Activated naive CD8-positive, alpha-beta T cell treated with anti-CD3 and anti-CD28 coated beads, Interleukin-2, amount 50 U/mL, for 16 hours (primary cell): ENCODE results near the gene LARP6.

Experiments
- DNase-seq: peaks from one replicate; pipeline ENCODE4 v3.0.0-alpha.2; 2020; ENCODE audit warnings: low read depth, low spot score

Gene LARP6

DNA sequence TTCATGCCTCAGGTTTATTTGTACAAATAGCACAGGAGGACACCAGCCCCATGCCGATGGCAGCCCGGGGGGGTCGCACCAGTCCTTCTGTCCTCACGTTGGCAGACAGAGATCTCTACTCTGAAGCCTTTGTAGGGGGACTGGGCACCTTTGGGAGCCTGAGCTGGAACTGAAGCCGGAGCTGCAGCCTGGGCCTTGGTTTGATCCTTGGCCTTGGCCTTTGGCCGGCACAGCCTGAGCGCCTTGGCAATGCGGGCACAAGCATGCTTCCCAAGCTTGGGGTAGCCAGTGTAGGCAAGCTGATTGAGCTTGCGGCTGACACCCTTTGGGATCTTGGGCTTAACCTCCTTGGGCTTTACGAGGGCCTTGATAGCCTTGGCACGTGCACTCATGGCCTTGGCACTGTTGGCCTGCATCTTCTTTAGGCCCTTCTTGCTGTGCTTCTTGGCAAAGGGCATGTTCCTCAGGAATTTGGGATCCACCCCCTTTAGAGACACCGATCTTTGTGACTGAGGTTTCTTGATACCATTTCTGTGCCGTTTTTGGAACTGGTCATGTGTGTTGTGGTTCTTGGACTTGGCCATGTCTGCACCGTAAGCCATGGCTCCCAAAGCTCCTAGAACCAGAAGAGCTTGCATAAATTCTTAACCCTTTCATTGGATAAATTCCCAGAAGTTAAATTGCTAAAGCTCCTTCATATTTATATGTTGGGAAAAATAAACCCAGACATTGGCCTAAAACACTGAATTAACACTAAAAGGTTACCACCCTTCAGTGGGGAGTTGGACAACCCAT is 57.2 kb downstream of the LARP6 start:
- DNase-seq: no peak

DNA sequence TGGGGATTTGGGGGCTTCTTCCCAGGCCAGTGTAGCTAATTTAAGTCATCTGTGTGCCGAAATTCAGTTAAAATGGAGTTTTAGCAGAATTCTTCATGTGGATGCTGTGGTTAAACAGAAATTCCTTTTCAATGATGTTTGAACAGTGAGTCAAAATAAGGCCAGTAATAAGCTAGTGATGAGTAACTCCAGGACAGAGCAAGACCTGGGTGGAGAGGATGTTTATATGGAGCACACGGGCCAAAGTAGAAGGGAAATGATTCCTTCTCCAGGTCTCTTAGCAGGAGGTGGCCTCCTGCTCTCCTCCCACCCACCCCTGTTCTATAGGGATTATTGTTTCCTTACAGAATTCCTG is 58.7 kb downstream of the LARP6 start:
- no peak for DNase-seq

DNA sequence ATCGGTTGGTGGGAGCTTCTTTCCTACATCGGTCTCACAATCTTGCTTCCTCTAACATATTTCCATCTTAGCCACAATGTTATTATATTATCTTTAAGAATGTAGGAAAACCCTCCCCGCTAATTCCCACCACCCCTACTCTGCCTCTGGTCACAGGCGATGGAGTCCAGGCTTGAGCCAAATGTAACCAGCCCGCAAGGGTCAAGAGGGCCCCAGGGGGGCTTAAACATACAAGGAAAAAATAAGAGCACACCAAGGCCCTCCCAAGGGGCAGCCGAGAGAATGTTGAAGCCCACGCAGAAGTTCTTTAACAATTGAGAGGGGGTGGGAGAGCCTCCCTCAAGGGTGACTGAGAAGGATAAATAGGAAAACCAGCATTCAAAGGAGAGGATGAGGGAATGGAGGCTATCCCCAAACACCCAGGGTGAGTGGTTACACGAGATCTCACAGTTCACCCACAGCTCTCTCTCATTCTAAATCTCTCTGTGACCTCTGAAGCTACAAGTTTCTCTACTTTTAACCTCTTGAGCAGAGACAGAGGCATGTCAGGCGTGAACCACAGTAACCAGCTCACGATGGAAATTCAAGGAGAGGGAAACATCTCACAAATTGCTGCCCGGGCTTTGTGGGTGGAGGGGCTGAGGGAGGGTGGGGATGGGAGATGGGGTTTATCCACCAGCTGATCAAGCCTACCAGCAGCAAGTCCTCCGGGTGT is 59.2 kb downstream of the LARP6 start:
- no peak for DNase-seq

DNA sequence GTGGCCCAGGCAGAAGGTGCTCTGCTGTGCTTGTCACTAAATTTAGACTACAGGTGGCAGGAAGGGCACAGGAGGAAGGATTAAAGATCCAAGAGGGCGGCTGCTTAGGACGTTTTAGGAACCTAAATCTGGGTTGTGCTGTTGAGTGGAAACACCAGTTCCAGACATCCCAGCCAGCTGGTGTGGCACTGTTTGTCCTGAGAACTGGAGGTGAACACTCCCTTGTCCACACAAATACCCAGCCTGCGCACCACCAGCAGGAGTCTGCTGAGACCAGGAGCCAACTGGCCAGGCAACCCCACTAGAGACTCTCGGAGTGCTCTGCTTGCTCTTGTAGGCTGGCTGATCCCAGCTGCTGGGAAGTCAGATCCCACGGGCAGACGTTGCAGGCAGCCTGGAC is 60.3 kb downstream of the LARP6 start:
- no peak for DNase-seq

DNA sequence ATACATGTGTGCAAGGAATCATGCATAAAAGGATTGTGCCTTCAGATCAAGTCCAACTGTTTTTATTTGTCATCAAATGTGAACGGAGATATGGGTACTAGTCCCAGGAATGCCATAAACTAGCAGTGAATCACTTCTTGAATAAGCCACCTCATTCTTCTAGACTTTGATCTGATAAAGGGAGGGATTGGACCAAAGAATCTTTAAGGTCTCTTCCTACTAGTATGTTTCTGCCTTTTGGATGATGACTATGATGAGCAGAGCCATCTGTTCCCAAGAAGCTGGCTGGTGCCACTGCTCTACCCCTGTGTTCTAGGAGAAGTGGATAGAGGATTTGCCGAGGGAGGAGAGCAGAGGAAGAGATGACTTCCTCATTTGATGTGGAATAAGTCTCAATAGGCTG is 61.8 kb downstream of the LARP6 start:
- DNase-seq: no peak

DNA sequence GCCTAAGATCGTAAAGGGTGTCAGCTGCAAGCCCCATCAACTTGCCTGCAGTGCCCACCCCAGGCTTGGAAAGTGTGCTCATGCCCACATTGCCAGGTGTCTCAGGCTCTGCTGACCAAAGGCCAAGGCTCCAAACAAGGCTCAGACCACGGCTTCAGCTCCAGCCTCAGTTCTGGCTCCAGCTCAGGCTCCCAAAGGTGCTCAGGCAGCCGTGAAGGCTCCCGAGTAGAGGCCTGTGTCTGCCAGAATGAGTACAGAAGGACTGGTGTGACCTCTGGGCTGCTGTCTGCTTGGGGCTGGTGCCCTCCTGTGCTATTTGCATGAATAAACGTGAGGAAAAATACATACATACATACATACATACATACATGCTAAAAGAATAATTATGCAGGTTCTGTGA is 62.7 kb downstream of the LARP6 start:
- DNase-seq: no peak

DNA sequence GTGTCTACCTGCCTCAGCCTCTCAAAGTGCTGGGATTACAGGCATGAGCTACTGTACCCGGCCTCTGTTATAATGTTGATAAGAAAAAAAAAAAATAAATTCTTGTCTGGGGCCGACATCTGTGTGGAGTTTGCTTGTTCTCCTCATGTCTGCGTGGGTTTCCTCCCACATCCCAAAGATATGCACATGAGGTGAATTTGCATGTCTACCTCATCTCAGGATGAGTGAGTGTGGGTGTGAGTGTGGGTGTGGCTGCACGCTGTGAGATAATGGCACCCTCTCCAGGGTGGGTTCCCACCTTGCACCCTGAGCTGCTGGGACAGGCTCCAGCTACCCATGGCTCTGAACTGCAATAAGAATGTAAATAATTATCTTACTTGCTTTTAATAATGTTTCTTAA is 64.7 kb downstream of the LARP6 start:
- no peak for DNase-seq

DNA sequence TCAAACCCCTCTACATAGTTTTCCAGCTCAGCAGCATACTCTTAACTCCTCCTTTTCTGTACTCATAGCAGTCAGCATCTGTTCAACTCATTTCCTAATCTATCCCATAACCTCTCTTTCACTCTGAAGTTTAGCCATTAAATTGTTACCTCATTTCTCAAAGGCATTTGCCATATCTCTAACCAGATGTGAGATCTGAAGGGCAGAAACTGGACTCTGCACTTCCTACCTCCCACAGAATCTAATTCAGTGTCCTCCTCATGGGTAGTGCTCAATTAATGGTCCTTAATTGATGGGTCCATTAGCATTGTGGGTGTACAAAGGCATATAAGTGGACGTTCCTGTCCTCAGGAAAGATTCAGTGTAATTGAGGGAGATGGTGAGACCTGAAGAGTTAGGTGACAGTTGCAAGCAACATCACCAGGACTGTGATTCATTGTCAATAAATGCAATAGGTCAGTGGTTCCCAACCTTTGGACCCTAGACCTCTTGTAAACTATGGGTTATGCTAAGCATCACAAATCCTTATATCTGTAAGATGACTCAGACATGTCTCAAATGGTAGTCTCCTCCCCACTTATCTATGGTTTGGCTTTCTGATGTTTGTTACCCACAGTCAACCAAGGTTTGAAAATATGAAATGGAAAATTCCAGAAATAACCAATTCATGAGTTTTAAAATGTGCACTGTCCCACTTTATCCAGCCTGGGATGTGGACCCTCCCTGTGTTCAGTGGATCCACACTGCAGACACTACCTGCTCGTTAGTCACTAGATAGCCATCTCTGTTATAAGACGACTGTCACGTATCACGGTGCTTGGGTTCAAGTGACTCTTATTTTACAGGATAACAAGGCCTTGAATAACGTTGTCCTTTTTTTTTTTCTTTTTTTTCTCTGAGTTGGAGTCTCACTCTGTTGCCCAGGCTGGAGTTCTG is 65.6 kb downstream of the LARP6 start:
- no peak for DNase-seq

DNA sequence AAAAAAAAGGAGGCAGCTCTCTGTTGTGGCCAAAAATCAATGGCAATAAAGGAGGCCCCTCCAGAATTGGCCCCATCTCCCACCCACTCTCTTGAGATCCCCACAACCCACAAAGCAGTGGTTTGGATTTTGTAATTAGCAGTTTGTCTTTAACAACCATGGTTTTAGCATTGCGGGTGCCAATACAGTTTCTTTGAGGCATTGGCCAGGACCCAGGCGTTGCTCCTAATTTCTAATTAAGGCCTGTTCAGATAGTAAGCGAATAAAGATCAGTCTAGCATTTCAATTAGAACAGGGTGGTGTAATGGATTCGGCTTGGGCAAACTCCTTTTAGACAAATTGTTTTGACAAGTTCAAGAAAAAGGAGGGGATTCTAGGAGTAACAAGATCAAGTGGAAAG is 67.0 kb downstream of the LARP6 start:
- no peak for DNase-seq

DNA sequence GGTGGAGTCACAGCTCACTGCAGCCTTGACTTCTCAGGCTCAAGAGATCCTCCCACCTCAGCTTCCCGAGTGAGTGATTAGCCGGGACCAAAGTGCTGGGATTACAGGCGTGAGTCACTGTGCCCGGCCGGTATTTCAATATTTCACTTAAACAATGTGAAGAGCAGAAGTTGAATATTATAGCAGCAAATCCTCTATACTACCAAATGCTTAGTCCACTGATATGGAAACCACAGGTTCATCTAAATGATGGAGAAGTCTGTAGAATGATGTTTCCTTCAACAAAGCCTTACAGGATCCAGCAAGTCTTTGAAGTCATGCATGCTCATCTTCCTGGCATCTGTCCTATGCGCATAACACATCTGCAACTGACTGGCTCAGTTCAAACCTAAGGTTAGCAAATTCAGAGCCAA is 70.3 kb downstream of the LARP6 start:
- no peak for DNase-seq

DNA sequence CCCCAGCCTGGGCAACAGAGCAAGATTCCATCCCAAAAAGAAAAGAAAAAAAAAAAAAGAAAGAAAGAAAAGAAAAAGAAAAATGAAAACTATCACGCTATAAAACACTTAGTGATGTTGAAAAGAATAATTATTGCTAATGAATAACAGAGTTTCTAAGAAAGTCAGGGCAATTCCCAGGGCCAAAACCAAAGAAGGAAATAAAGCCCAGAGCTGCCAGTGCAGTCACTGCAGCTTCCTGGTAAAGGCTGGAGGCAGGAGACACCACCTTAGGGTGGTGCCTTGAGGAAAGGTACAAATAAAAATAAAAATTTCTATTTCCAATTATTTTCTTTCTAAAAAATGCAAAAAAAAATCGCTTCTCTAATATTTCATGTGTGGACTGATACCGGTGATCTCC is 70.9 kb downstream of the LARP6 start:
- DNase-seq: no peak

DNA sequence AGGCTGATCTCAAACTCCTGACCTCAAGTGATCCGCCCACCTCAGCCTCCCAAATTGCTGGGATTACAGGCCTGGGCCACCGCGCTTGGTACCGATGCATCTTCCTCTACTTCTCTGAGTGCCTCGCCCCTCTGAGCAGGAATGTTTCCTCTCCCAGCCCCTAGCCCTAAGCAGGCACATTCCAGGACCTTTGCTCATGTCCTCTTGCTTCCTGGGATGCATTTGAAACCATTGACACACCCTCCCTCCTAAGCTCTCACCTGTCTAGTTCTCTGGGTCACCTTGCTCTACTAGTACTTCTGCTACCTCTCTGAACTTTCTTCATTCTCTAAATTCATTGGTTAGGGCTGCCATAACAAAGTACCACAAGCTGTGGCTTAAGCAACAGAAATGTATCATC is 72.7 kb downstream of the LARP6 start:
- DNase-seq: no peak
